Neural progenitor cell (in vitro differentiated cells): ENCODE results near the gene UBE2J1. TPM values are rescaled to one million over a fixed set of nuclear protein-coding genes. Genes with fewer than 3 reads are reported as not detected.

Source experiments
- DNase-seq: peaks from one replicate; pipeline ENCODE4 v3.0.0-alpha.2; 2016; ENCODE audit warnings: low spot score
- H2AFZ ChIP-seq: fragments of 200-600 bp; sonication (generic); replicated peaks from 2 replicates; pipeline ENCODE4 v1.6.1; 2016; ENCODE audit warnings: antibody characterized with exemption
- H3F3A ChIP-seq: fragments of 200-600 bp; sonication (generic); 2 replicates; pipeline ENCODE4 v1.6.1; 2016; ENCODE audit warnings: antibody characterized with exemption, low read depth
- H3K27ac ChIP-seq: fragments of 200-600 bp; sonication (generic); 2 replicates; pipeline ENCODE4 v1.5.1; 2016; ENCODE audit warnings: mild to moderate bottlenecking
- H3K27me3 ChIP-seq: fragments of 200-600 bp; sonication (generic); 2 replicates; pipeline ENCODE4 v1.6.1; 2016; ENCODE audit warnings: mild to moderate bottlenecking, moderate library complexity
- H3K36me3 ChIP-seq: fragments of 200-600 bp; sonication (generic); 2 replicates; pipeline ENCODE4 v1.5.1; 2016
- H3K4me1 ChIP-seq: fragments of 200-600 bp; sonication (generic); 2 replicates; pipeline ENCODE4 v1.6.1; 2016; ENCODE audit warnings: mixed run types
- H3K4me2 ChIP-seq: fragments of 200-600 bp; sonication (generic); 2 replicates; pipeline ENCODE4 v1.6.1; 2016
- H3K4me3 ChIP-seq: fragments of 200-600 bp; sonication (generic); 2 replicates; pipeline ENCODE4 v1.5.1; 2016
- H3K79me2 ChIP-seq: fragments of 200-600 bp; sonication (generic); 2 replicates; pipeline ENCODE4 v1.6.1; 2016; ENCODE audit warnings: low read depth
- H3K9ac ChIP-seq: fragments of 200-600 bp; sonication (generic); 2 replicates; pipeline ENCODE4 v1.6.1; 2016
- H3K9me3 ChIP-seq: fragments of 200-600 bp; sonication (generic); 2 replicates; pipeline ENCODE4 v1.5.1; 2016; ENCODE audit warnings: low read depth
- H4K20me1 ChIP-seq: fragments of 200-600 bp; sonication (generic); 2 replicates; pipeline ENCODE4 v1.6.1; 2016; ENCODE audit warnings: low read depth
- H3K27ac Mint-ChIP-seq: 3 replicates; pipeline ENCODE4 v1.8.0; 2021; ENCODE audit warnings: mixed read lengths
- H3K27me3 Mint-ChIP-seq: 2 replicates; pipeline ENCODE4 v1.8.0; 2022; ENCODE audit warnings: low read depth, mild to moderate bottlenecking, inconsistent platforms, moderate library complexity, mixed read lengths; ENCODE audit not compliant: insufficient read depth
- H3K36me3 Mint-ChIP-seq: 3 replicates; pipeline ENCODE4 v1.8.0; 2021; ENCODE audit warnings: mixed read lengths
- H3K4me1 Mint-ChIP-seq: 3 replicates; pipeline ENCODE4 v1.8.0; 2021; ENCODE audit warnings: mixed read lengths
- H3K4me3 Mint-ChIP-seq: 3 replicates; pipeline ENCODE4 v1.8.0; 2021; ENCODE audit warnings: mild to moderate bottlenecking, moderate library complexity, mixed read lengths
- H3K9me3 Mint-ChIP-seq: 3 replicates; pipeline ENCODE4 v1.8.0; 2020; ENCODE audit warnings: mixed read lengths
- EZH2 ChIP-seq: fragments of 200-600 bp; sonication (generic); IDR thresholded peaks from 2 replicates; pipeline ENCODE4 v1.6.1; 2017; ENCODE audit warnings: antibody characterized with exemption, mild to moderate bottlenecking, moderate library complexity
- EZH2phosphoT487 ChIP-seq: fragments of 200-600 bp; sonication (generic); IDR thresholded peaks from 2 replicates; pipeline ENCODE4 v1.6.1; 2017; ENCODE audit warnings: antibody characterized with exemption
- total RNA-seq: library from RNA; depleted of rRNA; stranded (reverse); fragments of >200 nt; gene quantifications from 2 replicates; pipeline ENCODE4 v1.2.3, GENCODE V29; 2015; ENCODE audit warnings: low replicate concordance
- TF ChIP-seq, protein P1 (sequence below): fragments of 200-600 bp; sonication (generic); IDR thresholded peaks from 2 replicates; pipeline ENCODE4 v1.5.1; 2017; ENCODE audit warnings: antibody characterized with exemption, mild to moderate bottlenecking

Gene UBE2J1
- total RNA-seq, 1 donor from 2014 or later: 43.0 TPM

GRCh38 chr6:89360415-89360999 is 8.0 kb upstream of the UBE2J1 start:
- Mint-ChIP-seq H3K27ac (no peak overlapping the region), H3K9me3 (no peaks in the 10 kb centered on the region), H3K36me3 (peaks cover 3% of the 10 kb centered on the region), H3K4me1 (peaks cover 5% of the 10 kb centered on the region), H3K4me3 (no peak overlapping the region), H3K27me3 (no peaks in the 10 kb centered on the region)
- no peaks in the 10 kb centered on the region for H3K9me3 ChIP-seq
- no peaks in the 10 kb centered on the region for H3K36me3 ChIP-seq
- no peak overlapping the region for H3K4me3 ChIP-seq
- no peaks in the 10 kb centered on the region for H3K79me2 ChIP-seq
- TF ChIP-seq, protein P1, sequence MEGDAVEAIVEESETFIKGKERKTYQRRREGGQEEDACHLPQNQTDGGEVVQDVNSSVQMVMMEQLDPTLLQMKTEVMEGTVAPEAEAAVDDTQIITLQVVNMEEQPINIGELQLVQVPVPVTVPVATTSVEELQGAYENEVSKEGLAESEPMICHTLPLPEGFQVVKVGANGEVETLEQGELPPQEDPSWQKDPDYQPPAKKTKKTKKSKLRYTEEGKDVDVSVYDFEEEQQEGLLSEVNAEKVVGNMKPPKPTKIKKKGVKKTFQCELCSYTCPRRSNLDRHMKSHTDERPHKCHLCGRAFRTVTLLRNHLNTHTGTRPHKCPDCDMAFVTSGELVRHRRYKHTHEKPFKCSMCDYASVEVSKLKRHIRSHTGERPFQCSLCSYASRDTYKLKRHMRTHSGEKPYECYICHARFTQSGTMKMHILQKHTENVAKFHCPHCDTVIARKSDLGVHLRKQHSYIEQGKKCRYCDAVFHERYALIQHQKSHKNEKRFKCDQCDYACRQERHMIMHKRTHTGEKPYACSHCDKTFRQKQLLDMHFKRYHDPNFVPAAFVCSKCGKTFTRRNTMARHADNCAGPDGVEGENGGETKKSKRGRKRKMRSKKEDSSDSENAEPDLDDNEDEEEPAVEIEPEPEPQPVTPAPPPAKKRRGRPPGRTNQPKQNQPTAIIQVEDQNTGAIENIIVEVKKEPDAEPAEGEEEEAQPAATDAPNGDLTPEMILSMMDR: no peak
- TF ChIP-seq EZH2phosphoT487: no peak
- no peak for TF ChIP-seq EZH2
- H3K9ac ChIP-seq: no peak overlapping the region
- H3K27me3 ChIP-seq: no peaks in the 10 kb centered on the region
- H3F3A ChIP-seq: peaks cover 14% of the 10 kb centered on the region
- H4K20me1 ChIP-seq: no peaks in the 10 kb centered on the region
- no peak for DNase-seq
- no peak overlapping the region for H3K27ac ChIP-seq
- no peak overlapping the region for H3K4me2 ChIP-seq
- H2AFZ ChIP-seq: no peak overlapping the region
- peaks cover 13% of the 10 kb centered on the region for H3K4me1 ChIP-seq

DNA sequence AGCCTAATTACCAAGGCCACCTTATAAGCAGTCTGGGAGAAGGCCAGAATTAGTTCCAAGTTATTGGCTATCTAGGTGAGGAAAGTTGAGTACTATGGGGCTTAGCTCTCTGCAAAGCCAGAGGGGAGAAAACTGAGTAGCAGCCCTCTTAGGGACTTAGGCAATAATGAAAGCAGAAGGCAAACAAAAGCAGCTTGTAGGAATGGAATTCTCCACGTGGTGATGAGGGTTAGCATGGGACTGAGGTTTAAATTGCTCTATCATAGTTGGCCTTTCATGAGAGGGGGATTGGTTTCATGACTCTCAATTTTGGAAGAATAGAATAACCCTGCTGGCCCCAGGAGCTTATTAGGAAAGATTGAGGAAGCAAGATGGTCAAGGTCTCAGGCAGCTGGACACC is 7.0 kb upstream of the UBE2J1 start:
- TF ChIP-seq EZH2phosphoT487: no peak
- TF ChIP-seq, protein P1: no peak
- no peak for TF ChIP-seq EZH2
- no peak overlapping the region for H3K27ac Mint-ChIP-seq
- no peak overlapping the region for H2AFZ ChIP-seq

GRCh38 chr6:89357390-89357789 is 4.9 kb upstream of the UBE2J1 start:
- no peak overlapping the region for H2AFZ ChIP-seq
- no peaks in the 10 kb centered on the region for H3K27me3 ChIP-seq
- H4K20me1 ChIP-seq: no peaks in the 10 kb centered on the region
- no peaks in the 10 kb centered on the region for H3K79me2 ChIP-seq
- Mint-ChIP-seq H3K36me3 (peaks cover 1% of the 10 kb centered on the region), H3K4me1 (peaks cover 22% of the 10 kb centered on the region), H3K27me3 (no peaks in the 10 kb centered on the region), H3K9me3 (no peaks in the 10 kb centered on the region), H3K27ac (peak overlapping the region; percentile 40), H3K4me3 (no peak overlapping the region)
- no peaks in the 10 kb centered on the region for H3K9me3 ChIP-seq
- peaks cover 35% of the 10 kb centered on the region for H3F3A ChIP-seq
- peaks cover 27% of the 10 kb centered on the region for H3K4me1 ChIP-seq
- no peaks in the 10 kb centered on the region for H3K36me3 ChIP-seq
- no peak overlapping the region for H3K4me3 ChIP-seq
- no peak for TF ChIP-seq EZH2phosphoT487
- TF ChIP-seq, protein P1: no peak
- no peak for TF ChIP-seq EZH2
- no peak overlapping the region for H3K9ac ChIP-seq
- DNase-seq: no peak
- H3K4me2 ChIP-seq: no peak overlapping the region
- no peak overlapping the region for H3K27ac ChIP-seq

More for the DNA sequence above, 7.0 kb upstream of the UBE2J1 start:
- H3K4me3 Mint-ChIP-seq: no peak overlapping the region
- Histone ChIP-seq H3K4me3 (no peak overlapping the region), H3K27me3 (no peaks in the 10 kb centered on the region), H3K36me3 (no peaks in the 10 kb centered on the region), H4K20me1 (no peaks in the 10 kb centered on the region), H3F3A (peaks cover 15% of the 10 kb centered on the region), H3K4me2 (peak overlapping the region; percentile 50), H3K27ac (peak overlapping the region; percentile 24), H3K4me1 (peaks cover 14% of the 10 kb centered on the region), H3K79me2 (no peaks in the 10 kb centered on the region), H3K9ac (no peak overlapping the region), H3K9me3 (no peaks in the 10 kb centered on the region)
- peaks cover 9% of the 10 kb centered on the region for H3K4me1 Mint-ChIP-seq
- no peaks in the 10 kb centered on the region for H3K27me3 Mint-ChIP-seq
- DNase-seq: peak; percentile 72
- H3K9me3 Mint-ChIP-seq: no peaks in the 10 kb centered on the region
- H3K36me3 Mint-ChIP-seq: peaks cover 3% of the 10 kb centered on the region
